ENCODE results near the gene PLEK2.

DNA sequence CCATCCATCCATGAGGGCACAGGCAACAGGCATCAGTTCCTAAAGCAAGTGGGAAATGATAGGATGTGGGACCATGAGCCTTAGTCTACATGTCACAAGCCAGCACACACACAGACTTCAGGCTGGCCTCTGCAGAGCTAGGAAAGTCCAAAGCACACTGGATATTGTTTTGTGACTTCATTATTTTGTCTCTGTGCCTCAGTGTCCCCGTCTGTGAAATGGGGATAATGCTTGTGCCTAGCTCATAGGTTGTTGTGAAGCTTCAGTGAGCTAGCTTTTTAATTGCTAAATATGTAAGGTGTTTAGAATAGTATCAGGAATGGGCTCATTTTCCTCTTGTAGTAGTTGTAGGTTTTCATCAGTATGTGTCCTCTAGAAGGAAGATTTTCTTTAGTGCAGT, 27.0 kb upstream of the PLEK2 start:
- TF ChIP-seq POLR2A (IDR thresholded peaks at IDR 0.05): no peak
- TF ChIP-seq, protein P1, sequence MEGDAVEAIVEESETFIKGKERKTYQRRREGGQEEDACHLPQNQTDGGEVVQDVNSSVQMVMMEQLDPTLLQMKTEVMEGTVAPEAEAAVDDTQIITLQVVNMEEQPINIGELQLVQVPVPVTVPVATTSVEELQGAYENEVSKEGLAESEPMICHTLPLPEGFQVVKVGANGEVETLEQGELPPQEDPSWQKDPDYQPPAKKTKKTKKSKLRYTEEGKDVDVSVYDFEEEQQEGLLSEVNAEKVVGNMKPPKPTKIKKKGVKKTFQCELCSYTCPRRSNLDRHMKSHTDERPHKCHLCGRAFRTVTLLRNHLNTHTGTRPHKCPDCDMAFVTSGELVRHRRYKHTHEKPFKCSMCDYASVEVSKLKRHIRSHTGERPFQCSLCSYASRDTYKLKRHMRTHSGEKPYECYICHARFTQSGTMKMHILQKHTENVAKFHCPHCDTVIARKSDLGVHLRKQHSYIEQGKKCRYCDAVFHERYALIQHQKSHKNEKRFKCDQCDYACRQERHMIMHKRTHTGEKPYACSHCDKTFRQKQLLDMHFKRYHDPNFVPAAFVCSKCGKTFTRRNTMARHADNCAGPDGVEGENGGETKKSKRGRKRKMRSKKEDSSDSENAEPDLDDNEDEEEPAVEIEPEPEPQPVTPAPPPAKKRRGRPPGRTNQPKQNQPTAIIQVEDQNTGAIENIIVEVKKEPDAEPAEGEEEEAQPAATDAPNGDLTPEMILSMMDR (IDR thresholded peaks at IDR 0.05 in 4 of 5, conservative IDR thresholded peaks at IDR 0.05 in 1 of 5): no peak
